Measurements from ENCODE around the gene UBALD2.

The UBALD2 gene

DNA sequence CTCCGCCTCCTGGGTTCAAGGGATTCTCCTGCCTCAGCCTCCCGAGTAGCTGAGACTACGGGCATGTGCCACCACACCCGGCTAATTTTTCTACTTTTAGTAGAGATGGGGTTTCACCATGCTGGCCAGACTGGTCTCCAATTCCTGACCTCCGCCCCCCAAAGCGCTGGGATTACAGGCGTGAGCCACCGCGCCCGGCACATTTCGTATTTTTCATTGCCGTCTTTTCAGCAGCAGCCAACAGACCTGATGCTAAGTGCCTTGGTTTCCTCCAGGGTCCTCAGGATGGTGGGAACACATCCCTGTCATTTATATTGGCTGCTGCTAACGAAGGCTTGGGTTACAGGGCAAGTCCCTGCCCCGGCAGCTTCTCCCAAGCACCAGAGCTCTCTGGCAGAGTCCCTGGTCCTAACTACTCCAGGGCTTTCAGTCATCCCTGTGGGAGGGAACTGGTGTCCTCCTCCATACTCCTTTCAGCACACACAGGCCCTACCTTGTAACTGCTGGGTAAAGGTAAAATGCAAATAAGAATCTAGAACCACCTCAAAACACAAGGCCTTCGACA is 23.4 kb upstream of the UBALD2 start:
- TF ChIP-seq, protein P1, sequence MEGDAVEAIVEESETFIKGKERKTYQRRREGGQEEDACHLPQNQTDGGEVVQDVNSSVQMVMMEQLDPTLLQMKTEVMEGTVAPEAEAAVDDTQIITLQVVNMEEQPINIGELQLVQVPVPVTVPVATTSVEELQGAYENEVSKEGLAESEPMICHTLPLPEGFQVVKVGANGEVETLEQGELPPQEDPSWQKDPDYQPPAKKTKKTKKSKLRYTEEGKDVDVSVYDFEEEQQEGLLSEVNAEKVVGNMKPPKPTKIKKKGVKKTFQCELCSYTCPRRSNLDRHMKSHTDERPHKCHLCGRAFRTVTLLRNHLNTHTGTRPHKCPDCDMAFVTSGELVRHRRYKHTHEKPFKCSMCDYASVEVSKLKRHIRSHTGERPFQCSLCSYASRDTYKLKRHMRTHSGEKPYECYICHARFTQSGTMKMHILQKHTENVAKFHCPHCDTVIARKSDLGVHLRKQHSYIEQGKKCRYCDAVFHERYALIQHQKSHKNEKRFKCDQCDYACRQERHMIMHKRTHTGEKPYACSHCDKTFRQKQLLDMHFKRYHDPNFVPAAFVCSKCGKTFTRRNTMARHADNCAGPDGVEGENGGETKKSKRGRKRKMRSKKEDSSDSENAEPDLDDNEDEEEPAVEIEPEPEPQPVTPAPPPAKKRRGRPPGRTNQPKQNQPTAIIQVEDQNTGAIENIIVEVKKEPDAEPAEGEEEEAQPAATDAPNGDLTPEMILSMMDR (IDR thresholded peaks at IDR 0.05), result no peak

DNA sequence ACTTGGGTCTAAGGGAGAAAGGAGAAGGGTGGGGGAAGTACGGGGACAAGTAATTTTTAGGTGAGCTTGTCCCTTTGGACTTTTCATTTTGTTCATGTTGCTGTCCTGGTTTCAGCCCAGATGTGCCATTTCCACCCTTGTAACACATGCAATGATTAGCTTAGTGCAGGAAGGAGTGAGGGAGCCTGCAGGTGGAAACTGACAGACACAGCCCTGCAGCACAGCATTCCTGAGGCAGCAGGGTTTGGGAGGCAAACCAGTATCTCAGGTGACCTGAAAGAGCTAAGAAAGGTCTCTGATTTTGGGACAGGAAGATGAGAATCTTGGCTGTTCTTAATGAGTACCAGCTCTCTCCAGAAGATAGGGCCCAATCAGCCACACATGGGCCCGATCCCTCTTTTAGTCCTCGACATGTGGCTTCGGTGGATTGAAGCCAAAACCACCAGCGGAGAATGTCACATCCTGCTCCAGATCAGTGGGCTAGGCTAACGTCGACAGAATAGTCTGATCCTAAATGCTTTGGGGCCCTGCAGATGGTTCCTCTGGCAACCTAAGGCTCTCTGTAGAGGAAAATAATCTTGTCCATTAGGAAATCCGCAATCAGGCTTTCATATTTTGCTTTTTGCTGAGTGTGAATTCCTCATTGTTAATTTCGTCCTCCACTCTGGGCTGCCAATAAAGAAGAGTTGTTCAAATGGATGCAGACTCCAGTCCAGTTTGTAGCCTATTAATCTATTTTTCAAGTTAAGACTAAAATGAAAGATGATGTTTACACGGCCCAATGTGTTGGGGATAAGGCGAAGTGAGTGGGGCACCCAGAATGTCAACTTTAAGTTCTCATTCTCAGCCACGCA is 21.1 kb upstream of the UBALD2 start:
- TF ChIP-seq, protein P1 (IDR thresholded peaks at IDR 0.05), result no peak

DNA sequence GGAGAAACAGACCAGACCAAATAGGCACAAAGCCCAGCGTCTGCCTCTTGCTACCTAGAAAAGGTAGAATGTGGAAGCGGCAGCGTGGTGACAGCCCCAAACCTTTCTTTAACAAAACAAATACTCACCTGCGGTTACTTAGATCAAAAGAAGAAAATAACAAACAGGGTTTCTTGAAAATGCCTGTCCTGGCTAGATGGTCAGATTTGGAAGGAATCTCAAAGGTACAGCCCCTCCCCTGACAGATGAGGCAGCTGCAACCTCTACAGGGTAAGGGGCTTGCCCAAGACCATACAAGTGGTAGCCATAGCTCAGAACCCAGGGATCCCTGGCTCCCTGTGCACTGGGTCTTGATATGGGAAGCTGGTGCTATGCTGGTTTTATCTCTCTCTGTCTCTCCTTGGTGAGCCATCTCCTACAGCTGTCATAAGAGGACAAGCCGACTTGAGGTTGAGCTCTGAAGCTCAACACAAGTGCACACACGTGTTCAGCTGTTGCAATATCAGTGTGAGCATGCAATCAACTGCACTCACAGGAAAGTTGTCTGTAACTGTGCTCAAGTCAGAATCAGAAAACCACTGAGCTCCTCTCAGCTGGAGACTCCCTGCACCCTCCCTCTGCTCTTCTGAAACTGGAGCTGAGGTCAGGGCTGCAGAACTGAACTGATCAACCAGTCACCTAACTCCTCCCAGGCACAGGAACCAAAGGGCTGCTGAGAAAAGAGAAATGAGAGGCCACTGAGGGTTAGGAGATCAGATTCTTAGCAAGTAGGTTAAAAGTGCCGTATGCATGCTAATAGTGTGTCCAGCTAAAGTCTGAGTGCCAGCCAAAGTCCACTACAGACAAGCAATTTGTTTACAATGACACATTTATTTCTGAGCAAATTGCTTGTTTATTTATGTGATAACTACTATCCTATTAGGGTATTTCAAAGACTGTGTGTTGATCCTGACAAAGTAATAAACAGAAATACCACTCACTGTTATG is 18.8 kb upstream of the UBALD2 start:
- TF ChIP-seq, protein P1 (IDR thresholded peaks at IDR 0.05), result no peak

DNA sequence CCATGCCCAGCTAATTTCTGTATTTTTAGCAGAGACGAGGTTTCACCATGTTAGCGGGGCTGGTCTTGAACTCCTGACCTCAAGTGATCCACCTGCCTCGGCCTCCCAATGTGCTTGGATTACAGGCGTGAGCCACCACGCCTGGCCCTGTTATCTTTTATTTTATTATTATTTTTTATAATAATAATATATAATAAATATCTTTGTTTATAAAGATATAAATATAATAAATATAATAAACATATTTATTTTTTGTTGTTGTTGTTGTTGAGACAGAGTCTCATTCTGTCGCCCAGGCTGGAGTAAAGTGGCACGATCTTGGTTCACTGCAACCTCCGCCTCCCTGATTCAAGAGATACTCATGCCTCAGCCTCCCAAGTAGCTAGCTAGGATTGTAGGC is 17.8 kb upstream of the UBALD2 start:
- TF ChIP-seq, protein P1 (IDR thresholded peaks at IDR 0.05), result no peak

DNA sequence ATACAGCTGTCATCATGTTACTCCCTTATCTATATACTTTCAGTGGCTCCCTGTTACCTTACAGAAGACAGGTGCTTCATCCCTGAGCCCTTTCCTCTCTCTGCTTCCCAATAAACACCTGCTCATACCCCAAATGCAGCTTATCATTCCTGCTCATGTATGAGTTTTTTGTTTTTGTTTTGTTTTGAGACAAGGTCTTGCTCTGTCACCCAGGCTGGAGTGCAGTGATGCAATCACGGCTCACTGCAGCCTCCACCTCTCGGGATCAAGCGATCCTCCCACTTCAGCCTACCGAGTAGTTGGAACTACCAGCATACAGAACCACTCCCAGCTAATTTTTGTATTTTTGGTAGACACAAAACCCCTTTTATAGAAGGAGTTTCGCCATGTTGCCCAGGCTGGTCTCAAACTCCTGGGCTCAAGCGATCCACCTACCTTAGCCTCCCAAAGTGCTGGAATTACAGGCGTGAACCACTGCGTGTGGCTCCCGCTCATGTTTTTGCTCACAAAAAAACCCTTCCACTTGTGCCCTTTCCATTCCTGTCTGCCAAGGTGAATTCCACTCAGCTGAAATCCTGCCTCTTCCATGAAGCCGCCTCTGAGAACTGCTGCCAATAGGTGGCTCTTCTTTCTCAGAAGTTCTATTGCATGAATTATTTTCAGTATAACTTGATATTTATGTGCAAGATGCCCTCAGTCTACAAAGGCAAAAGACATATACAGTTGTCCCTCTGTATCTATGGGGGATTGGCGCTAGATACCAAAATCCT is 16.9 kb upstream of the UBALD2 start:
- TF ChIP-seq, protein P1 (IDR thresholded peaks at IDR 0.05), result no peak

DNA sequence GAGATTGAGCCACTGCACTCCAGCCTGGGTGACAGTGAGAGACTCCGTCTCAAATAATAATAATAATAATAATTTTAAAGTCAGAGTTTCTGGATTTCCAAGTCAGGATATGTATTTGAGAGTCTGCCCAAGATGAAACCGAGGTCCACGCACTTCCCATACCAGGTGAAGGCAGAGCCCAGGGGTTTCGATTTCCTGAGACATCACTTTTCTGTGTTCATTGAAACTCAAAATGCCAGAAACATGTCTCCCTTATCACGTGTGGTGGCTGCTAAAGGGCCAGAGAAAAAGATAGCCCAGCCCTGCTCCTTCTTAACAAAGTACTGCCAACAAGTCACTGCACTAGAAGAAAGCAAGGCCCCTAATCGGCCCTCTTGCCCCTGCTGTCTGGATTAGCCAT is 15.0 kb upstream of the UBALD2 start:
- TF ChIP-seq, protein P1 (IDR thresholded peaks at IDR 0.05), result no peak

Measured in LNCAP (cell line).